Liver (tissue), 9 donors: ENCODE data around the gene PMP22. TPM values are rescaled to one million over a fixed set of nuclear protein-coding genes. Genes with fewer than 3 reads are reported as not detected.

Experiments used
- DNase-seq: peaks from one replicate; pipeline ENCODE4 v3.0.0-alpha.2; 2017; ENCODE audit warnings: low spot score
- H3K27ac ChIP-seq, 2 donors: one replicate each; pipeline ENCODE4 v1.7.0; 2013; ENCODE audit warnings: inconsistent platforms in 2 of 2, low read length in 2 of 2, control low read depth in 1 of 2, low read depth in 1 of 2, mild to moderate bottlenecking in 1 of 2
- H3K27me3 ChIP-seq, 4 donors: one replicate each; pipeline versions ENCODE4 v1.6.1 to v1.7.0; 2013; ENCODE audit warnings: low read length in 3 of 4, inconsistent platforms in 1 of 4, mild to moderate bottlenecking in 1 of 4, moderate library complexity in 1 of 4; ENCODE audit not compliant: control insufficient read depth in 4 of 4, insufficient read depth in 4 of 4
- H3K36me3 ChIP-seq, 4 donors: one replicate each; pipeline versions ENCODE4 v1.6.1 to v1.7.0; 2013; ENCODE audit warnings: low read length in 3 of 4, mild to moderate bottlenecking in 3 of 4, low read depth in 1 of 4, moderate library complexity in 1 of 4; ENCODE audit not compliant: control insufficient read depth in 4 of 4, insufficient read depth in 3 of 4
- H3K4me1 ChIP-seq, 4 donors: one replicate each; pipeline versions ENCODE4 v1.6.1 to v1.7.0; 2013; ENCODE audit warnings: low read length in 3 of 4, mild to moderate bottlenecking in 3 of 4, moderate library complexity in 1 of 4; ENCODE audit not compliant: control insufficient read depth in 4 of 4, insufficient read depth in 4 of 4
- H3K4me3 ChIP-seq, 3 donors: one replicate each; pipeline versions ENCODE4 v1.6.1 to v1.7.0; 2013; ENCODE audit warnings: low read length in 3 of 3, control low read depth in 1 of 3, low read depth in 1 of 3, mild to moderate bottlenecking in 1 of 3
- H3K9ac ChIP-seq, 2 donors: one replicate each; pipeline ENCODE4 v1.7.0; 2013; ENCODE audit warnings: low read length in 2 of 2, mild to moderate bottlenecking in 2 of 2, moderate library complexity in 2 of 2, control low read depth in 1 of 2, low read depth in 1 of 2
- H3K9me3 ChIP-seq, 4 donors: one replicate each; pipeline versions ENCODE4 v1.6.1 to v1.7.0; 2013; ENCODE audit warnings: low read length in 3 of 4; ENCODE audit not compliant: control insufficient read depth in 4 of 4
- EGR1 ChIP-seq, 2 donors: IDR thresholded peaks; 2 replicates each; pipeline ENCODE4 v1.6.1; 2016 to 2018; ENCODE audit warnings: antibody characterized with exemption in 2 of 2, low read depth in 2 of 2
- FOXA1 ChIP-seq: IDR thresholded peaks from 2 replicates; pipeline ENCODE4 v1.6.1; 2016; ENCODE audit warnings: antibody characterized with exemption
- FOXA2 ChIP-seq: IDR thresholded peaks from 2 replicates; pipeline ENCODE4 v1.6.1; 2016; ENCODE audit warnings: antibody characterized with exemption
- HNF4G ChIP-seq: IDR thresholded peaks from 2 replicates; pipeline ENCODE4 v1.6.1; 2016; ENCODE audit warnings: antibody characterized with exemption
- JUND ChIP-seq, 2 donors: IDR thresholded peaks; 2 replicates each; pipeline ENCODE4 v1.6.1; 2016; ENCODE audit warnings: antibody characterized with exemption in 2 of 2
- MAX ChIP-seq: IDR thresholded peaks from 2 replicates; pipeline ENCODE4 v1.6.1; 2016; ENCODE audit warnings: antibody characterized with exemption
- NR2F2 ChIP-seq: IDR thresholded peaks from 2 replicates; pipeline ENCODE4 v1.6.1; 2016; ENCODE audit warnings: antibody characterized with exemption
- RAD21 ChIP-seq, 2 donors: IDR thresholded peaks; 2 replicates each; pipeline ENCODE4 v1.6.1; 2016; ENCODE audit warnings: antibody characterized with exemption in 2 of 2, mild to moderate bottlenecking in 2 of 2
- RXRA ChIP-seq, 2 donors: IDR thresholded peaks; 2 replicates each; pipeline ENCODE4 v1.6.1; 2017 to 2018; ENCODE audit warnings: antibody characterized with exemption in 2 of 2, mild to moderate bottlenecking in 1 of 2
- SP1 ChIP-seq: IDR thresholded peaks from 2 replicates; pipeline ENCODE4 v1.6.1; 2018; ENCODE audit warnings: antibody characterized with exemption, mild to moderate bottlenecking
- TAF1 ChIP-seq: conservative IDR thresholded peaks from 2 replicates; pipeline ENCODE4 v1.6.1; 2016; ENCODE audit warnings: antibody characterized with exemption, mild to moderate bottlenecking
- YY1 ChIP-seq: IDR thresholded peaks from 2 replicates; pipeline ENCODE4 v1.6.1; 2016; ENCODE audit warnings: antibody characterized with exemption, mild to moderate bottlenecking
- WGBS: extraction: QIAGEN DNeasy Blood & Tissue Kit; methylation state at CpG from one replicate; pipeline ENCODE4 v1.1.7; 2013; 5-methylcytosine and 5-hydroxymethylcytosine counted together
- polyA plus RNA-seq, 2 donors: library from polyadenylated mRNA; stranded (reverse) in 1 of 2; unstranded in 1 of 2; fragments of 200-250 nt in 1 of 2; fragments of >200 nt in 1 of 2; fragmentation: Nextera tagmentation in 1 of 2; extraction: Ambion mirVana in 1 of 2; gene quantifications; one replicate each; pipeline versions ENCODE4 v1.2.1 to v1.2.3, GENCODE V29; 2013 to 2015
- total RNA-seq, 2 donors: library from RNA; depleted of rRNA; stranded (reverse); fragments of >200 nt; gene quantifications; one replicate each; pipeline ENCODE4 v1.2.3, GENCODE V29; 2014
- TF ChIP-seq, protein P1 (sequence below): IDR thresholded peaks from 2 replicates; pipeline ENCODE4 v1.6.1; 2016; ENCODE audit warnings: antibody characterized with exemption
- TF ChIP-seq, protein P2 (sequence below): fragments of 150-350 bp; IDR thresholded peaks from 2 replicates; pipeline ENCODE4 v1.5.1; 2017; ENCODE audit warnings: improper control_type of control experiment, low read depth, low read length; ENCODE audit not compliant: missing input control
- donor health status: healthy.
- donor health status: healthy.
- donor health status: healthy.
- donor health status: healthy.
- donor health status: healthy.

Gene PMP22
- total and polyA plus RNA-seq, 4 donors = 3.2 to 9.1 (median 5.7) TPM

DNA sequence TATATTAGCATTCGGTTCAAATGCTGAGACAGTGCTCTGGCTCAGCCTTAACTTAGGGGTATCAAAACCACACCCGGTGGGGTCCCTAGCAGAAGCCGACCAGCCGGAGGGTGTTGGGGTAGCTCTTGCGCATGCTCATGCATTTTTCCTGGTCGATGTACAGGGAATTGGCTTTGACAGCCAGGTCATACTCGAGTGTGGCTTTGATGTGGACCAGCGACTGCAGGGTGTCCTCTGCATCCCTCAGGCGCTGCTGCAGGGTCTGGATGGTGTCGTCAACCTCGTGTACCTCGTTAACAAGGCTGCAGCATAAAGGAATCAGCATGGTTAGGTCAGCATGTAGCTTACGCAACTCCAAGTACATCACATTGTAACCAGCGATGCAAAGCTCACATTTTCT lies 38.7 kb upstream of the PMP22 start:
- H3K4me1 ChIP-seq = no peaks in the 10 kb centered on the region
- H3K4me3 ChIP-seq = no peak overlapping the region
- no peak overlapping the region for H3K27ac ChIP-seq
- no peak for DNase-seq
- no peaks in the 10 kb centered on the region for H3K9me3 ChIP-seq
- WGBS = 84% methylated on average over 14 of the region's 14 CpGs
- no peak overlapping the region for H3K9ac ChIP-seq
- no peak for TF ChIP-seq FOXA1
- TF ChIP-seq RXRA (IDR thresholded peaks at IDR 0.05) = no peak
- TF ChIP-seq SP1 = no peak
- TF ChIP-seq HNF4G = no peak
- no peak for TF ChIP-seq YY1
- TF ChIP-seq RAD21 (IDR thresholded peaks at IDR 0.05) = no peak
- TF ChIP-seq JUND (IDR thresholded peaks at IDR 0.05) = no peak
- no peak for TF ChIP-seq MAX
- peaks cover 0 to 7% (median 0%) of the 10 kb centered on the region in 4 donors for H3K27me3 ChIP-seq
- H3K36me3 ChIP-seq = no peaks in the 10 kb centered on the region

GRCh38 chr17:15303268-15303667 lies 38.1 kb upstream of the PMP22 start:
- DNase-seq = no peak
- no peak overlapping the region for H3K4me3 ChIP-seq
- H3K36me3 ChIP-seq = no peaks in the 10 kb centered on the region
- no peak overlapping the region for H3K27ac ChIP-seq
- H3K9ac ChIP-seq = no peak overlapping the region
- no peaks in the 10 kb centered on the region for H3K9me3 ChIP-seq
- WGBS = 46% methylated on average over 3 of the region's 3 CpGs
- H3K4me1 ChIP-seq = no peaks in the 10 kb centered on the region
- H3K27me3 ChIP-seq = peaks cover 0 to 7% (median 0%) of the 10 kb centered on the region in 4 donors
- TF ChIP-seq NR2F2 (no peak), RXRA (IDR thresholded peaks at IDR 0.05) (no peak), FOXA2 (no peak), HNF4G (no peak), FOXA1 (no peak), MAX (no peak), SP1 (no peak)
- TF ChIP-seq, protein P1, sequence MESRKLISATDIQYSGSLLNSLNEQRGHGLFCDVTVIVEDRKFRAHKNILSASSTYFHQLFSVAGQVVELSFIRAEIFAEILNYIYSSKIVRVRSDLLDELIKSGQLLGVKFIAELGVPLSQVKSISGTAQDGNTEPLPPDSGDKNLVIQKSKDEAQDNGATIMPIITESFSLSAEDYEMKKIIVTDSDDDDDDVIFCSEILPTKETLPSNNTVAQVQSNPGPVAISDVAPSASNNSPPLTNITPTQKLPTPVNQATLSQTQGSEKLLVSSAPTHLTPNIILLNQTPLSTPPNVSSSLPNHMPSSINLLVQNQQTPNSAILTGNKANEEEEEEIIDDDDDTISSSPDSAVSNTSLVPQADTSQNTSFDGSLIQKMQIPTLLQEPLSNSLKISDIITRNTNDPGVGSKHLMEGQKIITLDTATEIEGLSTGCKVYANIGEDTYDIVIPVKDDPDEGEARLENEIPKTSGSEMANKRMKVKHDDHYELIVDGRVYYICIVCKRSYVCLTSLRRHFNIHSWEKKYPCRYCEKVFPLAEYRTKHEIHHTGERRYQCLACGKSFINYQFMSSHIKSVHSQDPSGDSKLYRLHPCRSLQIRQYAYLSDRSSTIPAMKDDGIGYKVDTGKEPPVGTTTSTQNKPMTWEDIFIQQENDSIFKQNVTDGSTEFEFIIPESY = no peak
- TF ChIP-seq, protein P2, sequence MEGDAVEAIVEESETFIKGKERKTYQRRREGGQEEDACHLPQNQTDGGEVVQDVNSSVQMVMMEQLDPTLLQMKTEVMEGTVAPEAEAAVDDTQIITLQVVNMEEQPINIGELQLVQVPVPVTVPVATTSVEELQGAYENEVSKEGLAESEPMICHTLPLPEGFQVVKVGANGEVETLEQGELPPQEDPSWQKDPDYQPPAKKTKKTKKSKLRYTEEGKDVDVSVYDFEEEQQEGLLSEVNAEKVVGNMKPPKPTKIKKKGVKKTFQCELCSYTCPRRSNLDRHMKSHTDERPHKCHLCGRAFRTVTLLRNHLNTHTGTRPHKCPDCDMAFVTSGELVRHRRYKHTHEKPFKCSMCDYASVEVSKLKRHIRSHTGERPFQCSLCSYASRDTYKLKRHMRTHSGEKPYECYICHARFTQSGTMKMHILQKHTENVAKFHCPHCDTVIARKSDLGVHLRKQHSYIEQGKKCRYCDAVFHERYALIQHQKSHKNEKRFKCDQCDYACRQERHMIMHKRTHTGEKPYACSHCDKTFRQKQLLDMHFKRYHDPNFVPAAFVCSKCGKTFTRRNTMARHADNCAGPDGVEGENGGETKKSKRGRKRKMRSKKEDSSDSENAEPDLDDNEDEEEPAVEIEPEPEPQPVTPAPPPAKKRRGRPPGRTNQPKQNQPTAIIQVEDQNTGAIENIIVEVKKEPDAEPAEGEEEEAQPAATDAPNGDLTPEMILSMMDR = no peak

DNA sequence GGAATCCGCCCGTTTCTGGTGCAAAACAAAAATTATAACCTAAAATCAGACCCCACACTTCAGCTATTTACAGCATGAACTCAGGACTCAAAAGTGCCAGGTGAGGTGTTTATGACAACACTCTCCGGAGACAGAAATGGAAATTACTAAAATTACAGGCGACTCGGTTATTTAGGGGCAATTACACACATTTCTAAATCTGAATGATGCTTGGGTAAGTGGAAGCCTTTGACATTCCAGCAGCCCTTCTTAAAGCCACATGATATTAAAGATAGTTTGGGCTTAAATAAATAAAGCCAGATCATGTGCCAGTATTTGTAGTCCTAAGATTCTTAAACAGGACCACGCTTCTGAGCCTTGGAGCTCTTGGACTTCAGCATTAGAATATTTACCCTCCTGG lies 36.7 kb upstream of the PMP22 start:
- H3K27me3 ChIP-seq = peaks cover 0 to 7% (median 0%) of the 10 kb centered on the region in 4 donors

More for the DNA sequence above, 36.7 kb upstream of the PMP22 start:
- no peak overlapping the region for H3K27ac ChIP-seq
- H3K9ac ChIP-seq = no peak overlapping the region
- H3K4me1 ChIP-seq = no peaks in the 10 kb centered on the region
- no peak overlapping the region for H3K4me3 ChIP-seq
- WGBS = 83% methylated on average over 6 of the region's 6 CpGs
- H3K9me3 ChIP-seq = no peaks in the 10 kb centered on the region
- H3K36me3 ChIP-seq = no peaks in the 10 kb centered on the region
- TF ChIP-seq EGR1 (IDR thresholded peaks at IDR 0.05; ENCODE audit: low read depth in 2 of 2) (no peak), NR2F2 (no peak), TAF1 (no peak), RXRA (IDR thresholded peaks at IDR 0.05) (no peak)
- TF ChIP-seq, protein P2 = no peak
- no peak for DNase-seq
